C4-2B (cell line): ENCODE results near the gene PUS10.

Source experiments
- H3K27ac ChIP-seq: fragments of 450-650 bp; 2 replicates; pipeline ENCODE4 v1.5.1; 2017
- ZFX ChIP-seq: fragments of 450-650 bp; IDR thresholded peaks from 2 replicates; pipeline ENCODE4 v1.6.1; 2017
- TF ChIP-seq, protein P1 (sequence below): fragments of 450-650 bp; conservative IDR thresholded peaks from 2 replicates; pipeline ENCODE4 v1.5.1; 2017; ENCODE audit warnings: mild to moderate bottlenecking

The PUS10 gene

DNA sequence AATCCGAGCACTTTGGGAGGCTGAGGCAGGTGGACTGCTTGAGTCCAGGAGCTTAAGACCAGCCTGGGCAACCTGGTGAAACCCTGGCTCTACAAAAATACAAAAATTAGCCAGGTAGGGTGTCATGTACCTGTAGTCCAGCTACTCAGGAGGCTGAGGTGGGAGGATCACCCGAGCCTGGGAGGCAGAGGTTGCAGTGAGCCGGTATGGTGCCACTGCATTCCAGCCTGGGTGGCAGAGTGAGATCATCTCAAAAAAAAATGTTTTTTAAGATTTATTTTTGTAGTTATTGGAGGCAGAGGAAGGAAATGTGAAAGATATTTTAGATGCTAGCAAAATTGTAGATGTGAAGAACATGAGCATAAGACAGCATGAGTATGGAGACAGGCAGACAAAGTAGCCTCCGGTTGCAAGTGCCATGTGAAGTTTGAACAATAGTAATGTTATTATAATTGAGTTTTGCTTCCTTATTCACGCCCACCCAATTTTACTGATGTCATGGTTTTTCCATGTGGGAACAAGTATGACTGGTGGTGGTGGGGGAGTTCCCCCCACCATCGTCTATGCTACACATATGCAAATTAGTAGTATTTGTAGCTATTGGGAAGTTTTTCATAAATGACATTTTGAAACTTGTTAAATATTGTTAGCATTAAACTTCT lies 118.7 kb downstream of the PUS10 start:
- no peak overlapping the region for H3K27ac ChIP-seq
- TF ChIP-seq ZFX, result no peak
- TF ChIP-seq, protein P1, sequence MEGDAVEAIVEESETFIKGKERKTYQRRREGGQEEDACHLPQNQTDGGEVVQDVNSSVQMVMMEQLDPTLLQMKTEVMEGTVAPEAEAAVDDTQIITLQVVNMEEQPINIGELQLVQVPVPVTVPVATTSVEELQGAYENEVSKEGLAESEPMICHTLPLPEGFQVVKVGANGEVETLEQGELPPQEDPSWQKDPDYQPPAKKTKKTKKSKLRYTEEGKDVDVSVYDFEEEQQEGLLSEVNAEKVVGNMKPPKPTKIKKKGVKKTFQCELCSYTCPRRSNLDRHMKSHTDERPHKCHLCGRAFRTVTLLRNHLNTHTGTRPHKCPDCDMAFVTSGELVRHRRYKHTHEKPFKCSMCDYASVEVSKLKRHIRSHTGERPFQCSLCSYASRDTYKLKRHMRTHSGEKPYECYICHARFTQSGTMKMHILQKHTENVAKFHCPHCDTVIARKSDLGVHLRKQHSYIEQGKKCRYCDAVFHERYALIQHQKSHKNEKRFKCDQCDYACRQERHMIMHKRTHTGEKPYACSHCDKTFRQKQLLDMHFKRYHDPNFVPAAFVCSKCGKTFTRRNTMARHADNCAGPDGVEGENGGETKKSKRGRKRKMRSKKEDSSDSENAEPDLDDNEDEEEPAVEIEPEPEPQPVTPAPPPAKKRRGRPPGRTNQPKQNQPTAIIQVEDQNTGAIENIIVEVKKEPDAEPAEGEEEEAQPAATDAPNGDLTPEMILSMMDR, result no peak

DNA sequence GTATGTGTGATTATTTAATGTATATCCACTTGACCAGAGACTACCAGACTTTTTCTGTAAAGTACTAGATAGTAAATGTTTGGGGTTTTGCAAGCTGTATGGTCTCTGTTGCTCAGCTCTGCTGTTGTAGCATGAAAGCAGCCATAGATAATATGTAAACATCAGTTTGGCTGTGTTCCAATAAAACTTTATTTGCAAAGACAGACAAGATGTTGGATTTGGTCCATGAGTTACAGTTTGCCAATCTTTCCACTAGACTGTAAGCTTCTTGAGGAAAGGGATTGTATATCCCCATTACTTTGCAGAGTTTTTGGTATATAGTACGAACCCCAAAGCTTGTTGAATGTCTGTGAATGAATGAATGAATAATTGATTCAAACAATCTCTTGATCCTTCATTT lies 119.5 kb downstream of the PUS10 start:
- TF ChIP-seq ZFX, result no peak
- TF ChIP-seq, protein P1, result no peak
- no peak overlapping the region for H3K27ac ChIP-seq
